GM12878 (cell line): ENCODE data around the gene ADGRE3. TPM values are rescaled to one million over a fixed set of nuclear protein-coding genes. Genes with fewer than 3 reads are reported as not detected.

Experiments
- CEBPB ChIP-seq, 2 experiments: fragments of 150-350 bp in 1 of 2; IDR thresholded peaks; 2 replicates each; pipeline ENCODE4 v1.6.1; 2012 to 2014; ENCODE audit warnings: low read depth in 2 of 2, low read length in 2 of 2, borderline replicate concordance in 1 of 2, inconsistent platforms in 1 of 2
- CEBPZ ChIP-seq: fragments of 150-350 bp; IDR thresholded peaks from 2 replicates; pipeline ENCODE4 v1.6.1; 2016; ENCODE audit warnings: low read depth, low read length
- E2F8 ChIP-seq: fragments of 450-650 bp; IDR thresholded peaks from 2 replicates; pipeline ENCODE4 v1.6.1; 2018; ENCODE audit warnings: mild to moderate bottlenecking, low read depth, moderate library complexity; ENCODE audit not compliant: partially characterized antibody
- LARP7 ChIP-seq: fragments of 450-650 bp; IDR thresholded peaks from 2 replicates; pipeline ENCODE4 v1.6.1; 2017; ENCODE audit warnings: mild to moderate bottlenecking
- PML ChIP-seq: IDR thresholded peaks from 2 replicates; pipeline ENCODE4 v1.6.1; 2012; ENCODE audit warnings: low read length, inconsistent platforms
- POLR2AphosphoS5 ChIP-seq: IDR thresholded peaks from 2 replicates; pipeline ENCODE4 v1.6.1; 2011; ENCODE audit warnings: mild to moderate bottlenecking, low read length, inconsistent platforms
- TBL1XR1 ChIP-seq: IDR thresholded peaks from 2 replicates; pipeline ENCODE4 v1.6.1; 2012; ENCODE audit warnings: low read depth, low read length, improper control_type of control experiment
- YY1 ChIP-seq: IDR thresholded peaks from 2 replicates; pipeline ENCODE4 v1.6.1; 2011; ENCODE audit warnings: low read depth, mild to moderate bottlenecking, low read length
- ZBTB33 ChIP-seq: fragments of 450-650 bp; IDR thresholded peaks from 2 replicates; pipeline ENCODE4 v1.6.1; 2017; ENCODE audit warnings: mild to moderate bottlenecking
- ZNF592 ChIP-seq: fragments of 450-650 bp; IDR thresholded peaks from 2 replicates; pipeline ENCODE4 v1.6.1; 2017; ENCODE audit warnings: mild to moderate bottlenecking, moderate library complexity
- polyA plus RNA-seq, 11 experiments: library from polyadenylated mRNA; depleted of rRNA in 4 of 11; unstranded in 6 of 11; stranded (reverse) in 5 of 11; fragments of >200 nt; fragmentation: Nextera tagmentation in 4 of 11; fragmentation: Illumina TruSeq in 1 of 11; extraction: Ambion mirVana in 4 of 11; extraction: Trizol in 1 of 11; gene quantifications; 1 replicate in 1 of 11; 2 replicates in 10 of 11; pipeline versions ENCODE4 v1.2.1 to v1.2.3, GENCODE V29; 2011 to 2016; ENCODE audit warnings: inconsistent platforms in 2 of 11, missing spikeins in 2 of 11, low read depth in 1 of 11
- total RNA-seq, 4 experiments: library from RNA; depleted of rRNA in 3 of 4; stranded (reverse); fragments of >200 nt in 3 of 4; fragmentation: Illumina TruSeq in 1 of 4; extraction: Trizol in 1 of 4; gene quantifications; 2 replicates each; pipeline versions ENCODE4 v1.2.1 to v1.2.3, GENCODE V29; 2013 to 2021

The ADGRE3 gene
- total and polyA plus RNA-seq, 10 of the 15 experiments (the other 5 are each of a cell fraction or from before 2014, with no cell fraction given), result 0.04 to 0.10 (median 0.05) TPM; not detected in 6

GRCh38 chr19:14703833-14704232 is 29.2 kb upstream of the ADGRE3 start (continued):
- TF ChIP-seq E2F8 (no peak), TBL1XR1 (no peak), CEBPB (IDR thresholded peaks at IDR 0.05; ENCODE audit: borderline replicate concordance in 1 of 2, low read depth in 2 of 2, low read length in 2 of 2) (no peak), YY1 (no peak), ZBTB33 (no peak), LARP7 (no peak), PML (no peak), POLR2AphosphoS5 (no peak), ZNF592 (no peak), CEBPZ (no peak)
- TF ChIP-seq, all 136 proteins: peak for 0
